ENCODE measurements around the gene GSTO2. TPM values are rescaled to one million over a fixed set of nuclear protein-coding genes. Genes with fewer than 3 reads are reported as not detected.
A peak's percentile ranks its signal among the peaks of the same experiment; 100 is the strongest.

Gene GSTO2
- total and polyA plus RNA-seq, 2 of the 4 experiments (the other 2 are of a cell fraction) = 1.4 to 2.3 TPM

GRCh38 chr10:104333032-104333727, 64.2 kb downstream of the GSTO2 start:
- H3K4me2 ChIP-seq (ENCODE audit: low read depth, low read length) = no peak overlapping the region
- POLR2A ChIA-PET (ENCODE audit: unreplicated experiment) = no interaction called here
- no peak overlapping the region for H4K5ac ChIP-seq (ENCODE audit: low read depth, low read length)
- H2BK120ac ChIP-seq (ENCODE audit: low read depth, low read length) = no peak overlapping the region
- no peak overlapping the region for H2AFZ ChIP-seq (replicated peaks; ENCODE audit: low read length, poor library complexity)
- in situ Hi-C loops (cut with MboI; ENCODE audit: low sequenced_read_pairs) (no loop called here), intact Hi-C loops (cut with micrococcal nuclease) (no loop called here), dilution Hi-C loops (cut with HindIII; ENCODE audit: low sequenced_read_pairs, unreplicated experiment) (no loop called here)
- WGBS, 2 experiments (ENCODE audit: extremely low coverage in 2 of 2, insufficient read length in 1 of 2) = 29% methylated on average over 1 of the region's 13 CpGs; no CpG with 5 or more reads in 1 of the 2 experiments
- CTCF ChIA-PET = no interaction called here
- H2BK5ac ChIP-seq (ENCODE audit: low read depth, low read length, poor library complexity, severe bottlenecking) = peak overlapping the region; percentile 11
- H3K9me1 ChIP-seq (ENCODE audit: insufficient read depth, low read length) = peaks cover 49% of the 10 kb centered on the region
- 0 out of 2 replicates have a peak overlapping the region, but pooled peaks have one; percentile 8 for H2BK20ac ChIP-seq (ENCODE audit: low read depth, low read length)
- H3K36me3 ChIP-seq (ENCODE audit: control insufficient read depth, insufficient read depth, low read length) = peaks cover 3% of the 10 kb centered on the region; the same call in 1 of the 2 replicates
- no peak overlapping the region; a peak in 1 of 4 replicates for H4K8ac ChIP-seq (ENCODE audit: low read depth in 2 of 2, low read length in 2 of 2)
- H3K18ac ChIP-seq (ENCODE audit: low read depth, low read length) = no peak overlapping the region
- H4K20me1 ChIP-seq (ENCODE audit: insufficient read depth, low read length) = peaks cover 87% of the 10 kb centered on the region
- H4K91ac ChIP-seq (ENCODE audit: insufficient read depth, low read depth, low read length) = peak overlapping the region; percentile 21; the same call in 1 of the 2 replicates
- no peak overlapping the region for H3K27ac ChIP-seq (ENCODE audit: insufficient read depth, low read length)
- H3K4me1 ChIP-seq (ENCODE audit: control insufficient read depth, insufficient read depth, low read length) = peaks cover 59% of the 10 kb centered on the region
- DNase-seq (no peak), ATAC-seq (ENCODE audit: low read depth) (no peak)
- H2BK15ac ChIP-seq (ENCODE audit: low read depth, low read length) = no peak overlapping the region
- H3K23ac ChIP-seq (ENCODE audit: low read depth, low read length) = peak overlapping the region; percentile 57
- H3K27me3 ChIP-seq (ENCODE audit: control insufficient read depth, insufficient read depth, low read length) = no peaks in the 10 kb centered on the region
- no peak overlapping the region for H3K4me3 ChIP-seq (ENCODE audit: insufficient read depth, low read depth, low read length)
- peak overlapping the region; percentile 67 for H2AK5ac ChIP-seq (ENCODE audit: low read depth, low read length)
- H3K79me1 ChIP-seq (ENCODE audit: low read depth in 1 of 2, low read length in 2 of 2) = peaks cover 2 to 76% of the 10 kb centered on the region in 2 experiments; a peak in 2 of 4 replicates
- peak overlapping the region; percentile 12 for H2AK9ac ChIP-seq (replicated peaks; ENCODE audit: low read depth, low read length, poor library complexity)
- peak overlapping the region; percentile 45 for H3K4ac ChIP-seq (ENCODE audit: low read depth, low read length)
- no peaks in the 10 kb centered on the region for H3K9me3 ChIP-seq (ENCODE audit: control insufficient read depth, insufficient read depth, low read length)
- no TSS peak for BruUV-seq (replicated peaks)
- H3K56ac ChIP-seq (ENCODE audit: extremely low read depth, insufficient read depth, low read length) = no peak overlapping the region
- TF ChIP-seq NFE2L2 (IDR thresholded peaks at IDR 0.05; ENCODE audit: low read depth, low read length) = no peak
- no peak for TF ChIP-seq BHLHE40 (IDR thresholded peaks at IDR 0.05; ENCODE audit: low read depth, low read length)
- H3K14ac ChIP-seq (replicated peaks; ENCODE audit: low read depth, low read length) = peak overlapping the region; percentile 30
- no peak overlapping the region for H3K9ac ChIP-seq (ENCODE audit: low read depth, low read length)

Data from IMR-90 (cell line).